SU-DHL-6 (cell line): Measurements from ENCODE around the gene NDUFA6.
"Not testable (repeated sequence)": the region's sequence is repeated elsewhere in the genome, so short reads cannot be mapped to it uniquely, and the experiment has no call there.

ENCODE experiments used
- H2AFZ ChIP-seq: fragments of 200-600 bp; sonication (generic); 2 replicates; pipeline ENCODE4 v1.6.1; 2014; ENCODE audit warnings: low read depth, mild to moderate bottlenecking, moderate library complexity, mixed read lengths, antibody characterized with exemption, low read length; ENCODE audit not compliant: severe bottlenecking
- H3F3A ChIP-seq: fragments of 200-600 bp; shearing (Covaris generic); 2 replicates; pipeline ENCODE4 v1.6.0; 2016; ENCODE audit warnings: antibody characterized with exemption, mild to moderate bottlenecking; ENCODE audit not compliant: insufficient read depth
- H3K27ac ChIP-seq: fragments of 200-600 bp; sonication (generic); 2 replicates; pipeline ENCODE4 v1.5.1; 2016; ENCODE audit warnings: low read depth, mild to moderate bottlenecking, low read length, moderate library complexity, mixed read lengths
- H3K27me3 ChIP-seq: fragments of 200-600 bp; sonication (generic), shearing (Covaris generic); 2 replicates; pipeline ENCODE4 v1.6.0; 2014; ENCODE audit warnings: mild to moderate bottlenecking, low read length
- H3K36me3 ChIP-seq: fragments of 200-600 bp; sonication (generic); 2 replicates; pipeline ENCODE4 v1.6.1; 2014; ENCODE audit warnings: mild to moderate bottlenecking, low read length, mixed read lengths
- H3K4me2 ChIP-seq: fragments of 300-600, 200-600 bp; shearing (Covaris generic), sonication (generic); 2 replicates; pipeline ENCODE4 v1.6.0; 2014; ENCODE audit warnings: low read length, low read depth, mild to moderate bottlenecking; ENCODE audit not compliant: poor library complexity, severe bottlenecking
- H3K4me3 ChIP-seq: fragments of 200-600 bp; sonication (generic); 2 replicates; pipeline ENCODE4 v1.5.1; 2014; ENCODE audit warnings: antibody characterized with exemption, low read length, mild to moderate bottlenecking, mixed read lengths; ENCODE audit not compliant: insufficient read depth, poor library complexity, severe bottlenecking
- H3K79me2 ChIP-seq: fragments of 200-600 bp; sonication (generic); 2 replicates; pipeline ENCODE4 v1.6.1; 2014; ENCODE audit warnings: mild to moderate bottlenecking, low read length, moderate library complexity; ENCODE audit not compliant: insufficient read depth
- H3K9ac ChIP-seq: fragments of 200-600 bp; sonication (generic); 2 replicates; pipeline ENCODE4 v1.7.0; 2014; ENCODE audit warnings: mild to moderate bottlenecking, low read length
- H3K9me2 ChIP-seq: fragments of 200-600 bp; sonication (generic); replicated peaks from 2 replicates; pipeline ENCODE4 v1.6.1; 2014; ENCODE audit warnings: low read length; ENCODE audit not compliant: insufficient read depth
- H3K9me3 ChIP-seq: fragments of 200-600 bp; sonication (generic); 2 replicates; pipeline ENCODE4 v1.6.1; 2014; ENCODE audit warnings: low read length, mixed read lengths; ENCODE audit not compliant: insufficient read depth
- H4K20me1 ChIP-seq: fragments of 200-600 bp; sonication (generic); 2 replicates; pipeline ENCODE4 v1.6.1; 2014; ENCODE audit warnings: low read depth, mild to moderate bottlenecking, antibody characterized with exemption, low read length, moderate library complexity, mixed read lengths
- CTCF ChIP-seq: fragments of 200-600 bp; sonication (generic); IDR thresholded peaks from one replicate; pipeline ENCODE4 v1.5.1; 2017; ENCODE audit warnings: antibody characterized with exemption, mild to moderate bottlenecking, low read length, moderate library complexity; ENCODE audit not compliant: insufficient read depth, poor library complexity, severe bottlenecking
- EZH2phosphoT487 ChIP-seq: fragments of 200-600 bp; sonication (generic), shearing (Covaris generic); conservative IDR thresholded peaks from 2 replicates; pipeline ENCODE4 v1.6.1; 2018; ENCODE audit warnings: mild to moderate bottlenecking, antibody characterized with exemption, low read length, moderate library complexity, mixed read lengths

The NDUFA6 gene

DNA sequence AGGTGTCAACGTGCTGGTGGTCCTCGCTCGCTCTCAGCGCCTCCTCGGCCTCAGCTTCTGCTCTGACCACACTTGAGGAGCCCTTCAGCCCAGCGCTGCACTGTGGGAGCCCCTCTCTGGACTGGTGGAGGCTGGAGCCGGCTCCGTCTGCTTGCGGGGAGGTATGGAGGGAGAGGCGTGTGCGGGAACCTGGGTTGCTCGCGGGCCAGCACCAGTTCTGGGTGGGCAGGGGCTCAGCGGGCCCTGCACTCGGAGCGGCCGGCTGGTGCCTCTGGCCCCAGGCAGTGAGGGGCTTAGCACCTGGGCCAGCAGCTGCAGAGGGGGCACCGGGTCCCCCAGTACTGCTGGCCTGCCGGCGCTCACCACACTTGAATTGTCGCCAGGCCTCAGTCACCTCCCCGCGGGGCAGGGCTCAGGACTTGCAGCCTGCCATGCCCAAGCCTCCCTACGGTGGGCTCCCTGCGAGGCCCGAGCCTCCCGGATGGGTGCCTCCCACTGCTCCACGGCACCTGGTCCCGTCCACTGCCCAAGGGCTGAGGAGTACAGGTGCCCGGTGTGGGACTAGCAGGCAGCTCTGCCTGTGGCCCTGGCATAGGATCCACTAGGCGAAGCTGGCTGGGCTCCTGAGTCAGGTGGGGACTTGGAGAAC, 47.7 kb upstream of the NDUFA6 start:
- Histone ChIP-seq H3K9ac (no peak overlapping the region), H3K4me3 (no peak overlapping the region), H4K20me1 (no peaks in the 10 kb centered on the region), H2AFZ (no peak overlapping the region), H3K79me2 (no peaks in the 10 kb centered on the region), H3K27ac (no peak overlapping the region), H3K36me3 (no peaks in the 10 kb centered on the region), H3K4me2 (no peak overlapping the region), H3K27me3 (no peaks in the 10 kb centered on the region), H3K9me3 (no peaks in the 10 kb centered on the region), H3F3A (no peaks in the 10 kb centered on the region), H3K9me2 (no peaks in the 10 kb centered on the region)
- no peak for TF ChIP-seq EZH2phosphoT487
- TF ChIP-seq CTCF = no peak

GRCh38 chr22:42135688-42136087, 45.1 kb upstream of the NDUFA6 start:
- not testable (repeated sequence) for H3K27ac ChIP-seq, H3K4me3 ChIP-seq, H3K9ac ChIP-seq

GRCh38 chr22:42134100-42135020, 43.8 kb upstream of the NDUFA6 start:
- no peaks in the 10 kb centered on the region for H3K9me2 ChIP-seq
- no peak overlapping the region for H3K4me2 ChIP-seq
- H3K36me3 ChIP-seq = no peaks in the 10 kb centered on the region
- no peaks in the 10 kb centered on the region for H3K27me3 ChIP-seq
- H3K9me3 ChIP-seq = no peaks in the 10 kb centered on the region
- H3K79me2 ChIP-seq = no peaks in the 10 kb centered on the region
- no peak for TF ChIP-seq CTCF
- no peak for TF ChIP-seq EZH2phosphoT487
- H3K9ac ChIP-seq = no peak overlapping the region
- no peak overlapping the region for H3K27ac ChIP-seq
- no peak overlapping the region for H2AFZ ChIP-seq
- no peaks in the 10 kb centered on the region for H4K20me1 ChIP-seq
- no peaks in the 10 kb centered on the region for H3F3A ChIP-seq
- no peak overlapping the region for H3K4me3 ChIP-seq

More at GRCh38 chr22:42135688-42136087, 45.1 kb upstream of the NDUFA6 start:
- H3F3A ChIP-seq, H3K9me3 ChIP-seq, H3K4me2 ChIP-seq, H2AFZ ChIP-seq, H3K36me3 ChIP-seq, H3K9me2 ChIP-seq, H4K20me1 ChIP-seq, H3K27me3 ChIP-seq, H3K79me2 ChIP-seq: not testable (repeated sequence)

GRCh38 chr22:42132457-42132856, 41.9 kb upstream of the NDUFA6 start:
- no peaks in the 10 kb centered on the region for H3F3A ChIP-seq
- no peaks in the 10 kb centered on the region for H3K9me2 ChIP-seq
- no peak overlapping the region for H3K4me2 ChIP-seq
- no peaks in the 10 kb centered on the region for H3K9me3 ChIP-seq
- H2AFZ ChIP-seq = no peak overlapping the region
- no peaks in the 10 kb centered on the region for H3K27me3 ChIP-seq
- H3K79me2 ChIP-seq = no peaks in the 10 kb centered on the region
- H4K20me1 ChIP-seq = no peaks in the 10 kb centered on the region
- no peaks in the 10 kb centered on the region for H3K36me3 ChIP-seq
- H3K27ac ChIP-seq = no peak overlapping the region
- TF ChIP-seq EZH2phosphoT487 (no peak), CTCF (no peak)
- H3K9ac ChIP-seq = no peak overlapping the region
- H3K4me3 ChIP-seq = no peak overlapping the region
